ENCODE measurements around the gene ADGRF5.

Gene ADGRF5

GRCh38 chr6:46921731-46922130 lies at the start of gene ADGRF5:
Gene ADGRF5 (minus strand): TSS chr6:46921938. CDS start chr6:46906762, 15,176 bp downstream.
- no peak for DNase-seq

GRCh38 chr6:46969206-46969605 lies 47.5 kb upstream of the ADGRF5 start:
- DNase-seq: peak in 1 of 3 donors; percentile 9

GRCh38 chr6:46967826-46968349 lies 46.1 kb upstream of the ADGRF5 start:
- no peak for DNase-seq

GRCh38 chr6:46964716-46965519 lies 43.2 kb upstream of the ADGRF5 start:
- DNase-seq: peak in 1 of 3 donors; percentile 11

- no peak for DNase-seq
These were observed 41.9 kb upstream of the ADGRF5 start for GRCh38 chr6:46963626-46964025.

- DNase-seq: no peak
These were observed 41.3 kb upstream of the ADGRF5 start for GRCh38 chr6:46963039-46963438.

GRCh38 chr6:46961711-46962110 lies 40.0 kb upstream of the ADGRF5 start:
- DNase-seq: peak; percentile 29 to 50 (median 35)

- DNase-seq: peak; percentile 57 to 72 (median 72)
These were observed 39.5 kb upstream of the ADGRF5 start for GRCh38 chr6:46961232-46961631.

- DNase-seq: no peak
These were observed 37.7 kb upstream of the ADGRF5 start for GRCh38 chr6:46959419-46959818.

GRCh38 chr6:46956409-46956808 lies 34.7 kb upstream of the ADGRF5 start:
- DNase-seq: no peak

GRCh38 chr6:46954837-46955451 lies 33.2 kb upstream of the ADGRF5 start:
- DNase-seq: no peak

GRCh38 chr6:46953921-46954320 lies 32.2 kb upstream of the ADGRF5 start:
- DNase-seq: no peak

GRCh38 chr6:46949632-46950280 lies 28.0 kb upstream of the ADGRF5 start:
- no peak for DNase-seq

GRCh38 chr6:46948699-46949098 lies 27.0 kb upstream of the ADGRF5 start:
- no peak for DNase-seq

- DNase-seq: no peak
These were observed 25.8 kb upstream of the ADGRF5 start for GRCh38 chr6:46947497-46947896.

- DNase-seq: no peak
These were observed 18.9 kb upstream of the ADGRF5 start for GRCh38 chr6:46940433-46941226.

GRCh38 chr6:46937642-46938041 lies 15.9 kb upstream of the ADGRF5 start:
- no peak for DNase-seq

GRCh38 chr6:46935687-46936086 lies 13.9 kb upstream of the ADGRF5 start:
- DNase-seq: no peak

- no peak for DNase-seq
These were observed 12.0 kb upstream of the ADGRF5 start for GRCh38 chr6:46933751-46934150.

GRCh38 chr6:46932526-46933319 lies 11.0 kb upstream of the ADGRF5 start:
- DNase-seq: no peak

GRCh38 chr6:46931416-46931815 lies 9.7 kb upstream of the ADGRF5 start:
- DNase-seq: no peak

GRCh38 chr6:46930331-46930730 lies 8.6 kb upstream of the ADGRF5 start:
- no peak for DNase-seq

Measured in suppressor macrophage treated with lipopolysaccharide for 1 hour (primary cell).